OCI-LY3 (cell line): ENCODE results near the gene TOM1L2.

Source experiments
- CTCF ChIP-seq: fragments of 200-600, 300-600 bp; sonication (generic); IDR thresholded peaks from 2 replicates; pipeline ENCODE4 v1.5.1; 2014; ENCODE audit warnings: antibody characterized with exemption, low read length, low read depth
- EZH2phosphoT487 ChIP-seq: fragments of 200-600 bp; shearing (Covaris generic); IDR thresholded peaks from 2 replicates; pipeline ENCODE4 v1.6.1; 2018; ENCODE audit warnings: antibody characterized with exemption, mixed run types, low read depth

GRCh38 chr17:17842111-17842876 lies 129.9 kb downstream of the TOM1L2 start:
- TF ChIP-seq CTCF (no peak), EZH2phosphoT487 (no peak)
